Measurements from ENCODE around the gene PCNA. TPM values are rescaled to one million over a fixed set of nuclear protein-coding genes. Genes with fewer than 3 reads are reported as not detected.

The PCNA gene
- total and polyA plus RNA-seq, 2 donors (not counting 1 experiment from before 2014, with no cell fraction given) = 31.7 to 73.4 TPM

- H3K4me3 Mint-ChIP-seq = no peak overlapping the region
- Histone ChIP-seq H3K4me3 (ENCODE audit: control extremely low read depth in 1 of 5, extremely low read depth in 1 of 5, insufficient read depth in 1 of 5, low read depth in 2 of 5, low read length in 4 of 5) (no peak overlapping the region), H3K36me3 (replicated peaks in 1 of 2; ENCODE audit: control extremely low read depth in 1 of 2, control insufficient read depth in 1 of 2, extremely low read depth in 1 of 2, insufficient read depth in 2 of 2, low read length in 1 of 2) (peaks cover 0 to 4% of the 10 kb centered on the region in 2 experiments), H3K9me3 (ENCODE audit: control extremely low read depth in 1 of 3, control insufficient read depth in 2 of 3, insufficient read depth in 1 of 3, low read length in 2 of 3) (no peaks in the 10 kb centered on the region), H4K20me1 (ENCODE audit: control insufficient read depth, insufficient read depth, low read length, poor library complexity, severe bottlenecking) (peaks cover 88% of the 10 kb centered on the region), H2AFZ (ENCODE audit: insufficient read depth, low read depth, low read length, poor library complexity, severe bottlenecking) (no peak overlapping the region), H3K4me1 (ENCODE audit: control insufficient read depth in 2 of 2, insufficient read depth in 2 of 2, low read length in 2 of 2) (peaks cover 0 to 10% of the 10 kb centered on the region in 2 donors), H3K27me3 (replicated peaks in 1 of 4; ENCODE audit: control extremely low read depth in 1 of 4, control insufficient read depth in 3 of 4, insufficient read depth in 4 of 4, low read length in 3 of 4) (no peaks in the 10 kb centered on the region), H3K9ac (ENCODE audit: low read length) (no peak overlapping the region), H3K27ac (ENCODE audit: low read length in 2 of 2) (no peak overlapping the region), H3K79me2 (ENCODE audit: control insufficient read depth, insufficient read depth, low read length) (peaks cover 92% of the 10 kb centered on the region), H3K4me2 (replicated peaks; ENCODE audit: low read depth, low read length, poor library complexity, severe bottlenecking) (no peak overlapping the region)
- H3K9me3 Mint-ChIP-seq (ENCODE audit: insufficient read depth) = no peaks in the 10 kb centered on the region
- intact Hi-C loops (cut with micrococcal nuclease) = no loop called here
- 80% methylated on average over 1 of the region's 2 CpGs for WGBS (ENCODE audit: insufficient coverage)
- no peak overlapping the region for H3K27ac Mint-ChIP-seq
- TF ChIP-seq, protein P1, sequence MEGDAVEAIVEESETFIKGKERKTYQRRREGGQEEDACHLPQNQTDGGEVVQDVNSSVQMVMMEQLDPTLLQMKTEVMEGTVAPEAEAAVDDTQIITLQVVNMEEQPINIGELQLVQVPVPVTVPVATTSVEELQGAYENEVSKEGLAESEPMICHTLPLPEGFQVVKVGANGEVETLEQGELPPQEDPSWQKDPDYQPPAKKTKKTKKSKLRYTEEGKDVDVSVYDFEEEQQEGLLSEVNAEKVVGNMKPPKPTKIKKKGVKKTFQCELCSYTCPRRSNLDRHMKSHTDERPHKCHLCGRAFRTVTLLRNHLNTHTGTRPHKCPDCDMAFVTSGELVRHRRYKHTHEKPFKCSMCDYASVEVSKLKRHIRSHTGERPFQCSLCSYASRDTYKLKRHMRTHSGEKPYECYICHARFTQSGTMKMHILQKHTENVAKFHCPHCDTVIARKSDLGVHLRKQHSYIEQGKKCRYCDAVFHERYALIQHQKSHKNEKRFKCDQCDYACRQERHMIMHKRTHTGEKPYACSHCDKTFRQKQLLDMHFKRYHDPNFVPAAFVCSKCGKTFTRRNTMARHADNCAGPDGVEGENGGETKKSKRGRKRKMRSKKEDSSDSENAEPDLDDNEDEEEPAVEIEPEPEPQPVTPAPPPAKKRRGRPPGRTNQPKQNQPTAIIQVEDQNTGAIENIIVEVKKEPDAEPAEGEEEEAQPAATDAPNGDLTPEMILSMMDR (IDR thresholded peaks at IDR 0.05) = no peak
- TF ChIP-seq EZH2 (IDR thresholded peaks at IDR 0.05; ENCODE audit: borderline replicate concordance, insufficient read depth, low read depth, low read length, poor library complexity, severe bottlenecking) = no peak
- no peak for DNase-seq
- ATAC-seq (ENCODE audit: low read depth) = no peak
- no peaks in the 10 kb centered on the region for H3K27me3 Mint-ChIP-seq
- peaks cover 57% of the 10 kb centered on the region for H3K4me1 Mint-ChIP-seq
- ChIA-PET CTCF (interaction anchor here (0.6 to 0.8 kb wide), 2 partner anchors 11 to 50 kb away, joined by 3 read pairs; no protein-coding TSS in a partner anchor), POLR2A (no interaction called here)
These were observed 35.6 kb upstream of the PCNA start for GRCh38 chr20:5155404-5155803.

GRCh38 chr20:5154543-5154925 lies 34.8 kb upstream of the PCNA start:
- Mint-ChIP-seq H3K27ac (no peak overlapping the region), H3K9me3 (ENCODE audit: insufficient read depth) (no peaks in the 10 kb centered on the region), H3K27me3 (no peaks in the 10 kb centered on the region), H3K4me3 (no peak overlapping the region), H3K4me1 (peaks cover 52% of the 10 kb centered on the region)
- no peak overlapping the region for H2AFZ ChIP-seq (ENCODE audit: insufficient read depth, low read depth, low read length, poor library complexity, severe bottlenecking)
- H3K27ac ChIP-seq (ENCODE audit: low read length in 2 of 2) = no peak overlapping the region
- DNase-seq (no peak), ATAC-seq (ENCODE audit: low read depth) (no peak)
- no peaks in the 10 kb centered on the region for H3K9me3 ChIP-seq (ENCODE audit: control extremely low read depth in 1 of 3, control insufficient read depth in 2 of 3, insufficient read depth in 1 of 3, low read length in 2 of 3)
- peaks cover 92% of the 10 kb centered on the region for H3K79me2 ChIP-seq (ENCODE audit: control insufficient read depth, insufficient read depth, low read length)
- no peak overlapping the region for H3K4me3 ChIP-seq (ENCODE audit: control extremely low read depth in 1 of 5, extremely low read depth in 1 of 5, insufficient read depth in 1 of 5, low read depth in 2 of 5, low read length in 4 of 5)
- TF ChIP-seq, protein P1 (IDR thresholded peaks at IDR 0.05) = no peak
- TF ChIP-seq EZH2 (IDR thresholded peaks at IDR 0.05; ENCODE audit: borderline replicate concordance, insufficient read depth, low read depth, low read length, poor library complexity, severe bottlenecking) = no peak
- H3K9ac ChIP-seq (ENCODE audit: low read length) = no peak overlapping the region
- H3K4me1 ChIP-seq (ENCODE audit: control insufficient read depth in 2 of 2, insufficient read depth in 2 of 2, low read length in 2 of 2) = peaks cover 0 to 10% of the 10 kb centered on the region in 2 donors
- intact Hi-C loops (cut with micrococcal nuclease) = no loop called here
- ChIA-PET POLR2A (no interaction called here), CTCF (interaction anchor here (0.6 kb wide), 1 partner anchor 51 kb away, joined by 3 read pairs; no protein-coding TSS in a partner anchor)
- H4K20me1 ChIP-seq (ENCODE audit: control insufficient read depth, insufficient read depth, low read length, poor library complexity, severe bottlenecking) = peaks cover 90% of the 10 kb centered on the region
- H3K27me3 ChIP-seq (replicated peaks in 1 of 4; ENCODE audit: control extremely low read depth in 1 of 4, control insufficient read depth in 3 of 4, insufficient read depth in 4 of 4, low read length in 3 of 4) = no peaks in the 10 kb centered on the region
- peaks cover 0 to 10% of the 10 kb centered on the region in 2 experiments for H3K36me3 ChIP-seq (replicated peaks in 1 of 2; ENCODE audit: control extremely low read depth in 1 of 2, control insufficient read depth in 1 of 2, extremely low read depth in 1 of 2, insufficient read depth in 2 of 2, low read length in 1 of 2)
- 97% methylated on average over 5 of the region's 6 CpGs for WGBS (ENCODE audit: insufficient coverage)
- no peak overlapping the region for H3K4me2 ChIP-seq (replicated peaks; ENCODE audit: low read depth, low read length, poor library complexity, severe bottlenecking)

Measured in B cell (primary cell).